ENCODE data around the gene SRGAP2C.
"Not testable (repeated sequence)": the region's sequence is repeated elsewhere in the genome, so short reads cannot be mapped to it uniquely, and the experiment has no call there.

- TF ChIP-seq FOXJ3 (CRISPR knock-in tag; IDR thresholded peaks at IDR 0.05); RFX5 (IDR thresholded peaks at IDR 0.05; ENCODE audit: low read length); PBX3 (IDR thresholded peaks at IDR 0.05); CTCF (IDR thresholded peaks at IDR 0.05); EP300 (IDR thresholded peaks at IDR 0.05; ENCODE audit: borderline replicate concordance in 1 of 2, low read depth in 1 of 2, low read length in 1 of 2); SIN3A (IDR thresholded peaks at IDR 0.05; ENCODE audit: borderline replicate concordance, low read depth, low read length); POLR2AphosphoS5 (IDR thresholded peaks at IDR 0.05; ENCODE audit: low read depth, low read length); RCOR1 (IDR thresholded peaks at IDR 0.05; ENCODE audit: low read length); SMC3 (IDR thresholded peaks at IDR 0.05; ENCODE audit: low read depth, low read length): not testable (repeated sequence)
- TF ChIP-seq, protein P1, sequence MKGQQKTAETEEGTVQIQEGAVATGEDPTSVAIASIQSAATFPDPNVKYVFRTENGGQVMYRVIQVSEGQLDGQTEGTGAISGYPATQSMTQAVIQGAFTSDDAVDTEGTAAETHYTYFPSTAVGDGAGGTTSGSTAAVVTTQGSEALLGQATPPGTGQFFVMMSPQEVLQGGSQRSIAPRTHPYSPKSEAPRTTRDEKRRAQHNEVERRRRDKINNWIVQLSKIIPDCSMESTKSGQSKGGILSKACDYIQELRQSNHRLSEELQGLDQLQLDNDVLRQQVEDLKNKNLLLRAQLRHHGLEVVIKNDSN (IDR thresholded peaks at IDR 0.05; ENCODE audit: borderline replicate concordance, low read depth): not testable (repeated sequence)
Measured at GRCh38 chr1:121183867-121184266, 908 bp upstream of the SRGAP2C start.
